ENCODE measurements around the gene CRTC2. TPM values are rescaled to one million over a fixed set of nuclear protein-coding genes. Genes with fewer than 3 reads are reported as not detected.

Gene CRTC2
- total RNA-seq, 2 donors from 2014 or later: 26.9 to 40.7 TPM

GRCh38 chr1:153922076-153922971 is 36.1 kb downstream of the CRTC2 start:
- Histone ChIP-seq H3K4me3 (peak overlapping the region; percentile 67), H3K27me3 (no peaks in the 10 kb centered on the region), H3K27ac (peak overlapping the region; percentile 72), H3K4me1 (peaks cover 16% of the 10 kb centered on the region), H3K9me3 (no peaks in the 10 kb centered on the region), H3K36me3 (no peaks in the 10 kb centered on the region), H3K9ac (ENCODE audit: low read depth in 2 of 2, low read length in 2 of 2) (peak overlapping the region; percentile 68 to 90)
- intact Hi-C loops (cut with DNase I): loop anchor here (5.0 kb wide), 1 partner anchor 65 kb away; the partner anchor contains the start of gene RAB13
- TF ChIP-seq CTCF (IDR thresholded peaks at IDR 0.05): no peak
- DNase-seq: peak; percentile 65

GRCh38 chr1:153921803-153922075 is 36.7 kb downstream of the CRTC2 start:
- peak; percentile 32 for DNase-seq
- H3K4me3 ChIP-seq: peak overlapping the region; percentile 67
- H3K36me3 ChIP-seq: no peaks in the 10 kb centered on the region
- intact Hi-C loops (cut with DNase I): loop anchor here (5.0 kb wide), 1 partner anchor 66 kb away; the partner anchor contains the start of gene RAB13
- peak overlapping the region; percentile 60 to 90 for H3K9ac ChIP-seq (ENCODE audit: low read depth in 2 of 2, low read length in 2 of 2)
- no peak for TF ChIP-seq CTCF (IDR thresholded peaks at IDR 0.05)
- no peaks in the 10 kb centered on the region for H3K9me3 ChIP-seq
- H3K4me1 ChIP-seq: peaks cover 16% of the 10 kb centered on the region
- peak overlapping the region; percentile 72 for H3K27ac ChIP-seq
- H3K27me3 ChIP-seq: no peaks in the 10 kb centered on the region

GRCh38 chr1:153921080-153921802 is 37.2 kb downstream of the CRTC2 start:
- TF ChIP-seq CTCF (IDR thresholded peaks at IDR 0.05): no peak
- H3K9ac ChIP-seq (ENCODE audit: low read depth in 2 of 2, low read length in 2 of 2): peak overlapping the region in 1 of 2 donors; percentile 90
- no peak overlapping the region for H3K27ac ChIP-seq
- no peaks in the 10 kb centered on the region for H3K27me3 ChIP-seq
- H3K4me3 ChIP-seq: peak overlapping the region; percentile 67
- intact Hi-C loops (cut with DNase I): loop anchor here (5.0 kb wide), 1 partner anchor 66 kb away; the partner anchor contains the start of gene RAB13
- H3K4me1 ChIP-seq: peaks cover 16% of the 10 kb centered on the region
- no peaks in the 10 kb centered on the region for H3K36me3 ChIP-seq
- H3K9me3 ChIP-seq: no peaks in the 10 kb centered on the region
- no peak for DNase-seq

GRCh38 chr1:153919876-153920852 is 38.2 kb downstream of the CRTC2 start:
- Histone ChIP-seq H3K4me1 (peaks cover 16% of the 10 kb centered on the region), H3K4me3 (no peak overlapping the region), H3K27ac (peak overlapping the region; percentile 23), H3K9me3 (no peaks in the 10 kb centered on the region), H3K9ac (ENCODE audit: low read depth in 2 of 2, low read length in 2 of 2) (peak overlapping the region in 1 of 2 donors; percentile 1), H3K36me3 (no peaks in the 10 kb centered on the region), H3K27me3 (no peaks in the 10 kb centered on the region)
- TF ChIP-seq CTCF (IDR thresholded peaks at IDR 0.05): no peak
- no peak for DNase-seq
- intact Hi-C loops (cut with DNase I): loop anchor here (5.0 kb wide), 1 partner anchor 67 kb away; the partner anchor contains the start of gene RAB13

- Histone ChIP-seq H3K4me1 (peaks cover 13% of the 10 kb centered on the region), H3K36me3 (no peaks in the 10 kb centered on the region), H3K9ac (ENCODE audit: low read depth in 2 of 2, low read length in 2 of 2) (no peak overlapping the region), H3K4me3 (no peak overlapping the region), H3K9me3 (no peaks in the 10 kb centered on the region), H3K27me3 (no peaks in the 10 kb centered on the region), H3K27ac (no peak overlapping the region)
- no peak for DNase-seq
- TF ChIP-seq CTCF (IDR thresholded peaks at IDR 0.05): no peak
- intact Hi-C loops (cut with DNase I): no loop called here
Measured at GRCh38 chr1:153916297-153916696, 42.1 kb downstream of the CRTC2 start.

Measured in colonic mucosa (tissue), 4 donors.